HepG2 (cell line): ENCODE data around the gene KBTBD13. TPM values are rescaled to one million over a fixed set of nuclear protein-coding genes. Genes with fewer than 3 reads are reported as not detected.

Experiments used
- ATF7-NPFF ChIP-seq: sonication (generic); formaldehyde crosslinking; IDR thresholded peaks from 2 replicates; pipeline ENCODE4 v1.8.1; 2023; ENCODE audit warnings: mild to moderate bottlenecking, low read depth, missing genetic modification reagents, moderate library complexity
- DMAP1 ChIP-seq: IDR thresholded peaks from 2 replicates; pipeline ENCODE4 v1.6.1; 2016
- FOXP4 ChIP-seq: sonication (generic); formaldehyde crosslinking; IDR thresholded peaks from 2 replicates; pipeline ENCODE4 v1.4.0; 2020; ENCODE audit warnings: missing genetic modification reagents
- GFI1 ChIP-seq: sonication (generic); formaldehyde crosslinking; IDR thresholded peaks from 2 replicates; pipeline ENCODE4 v1.5.0; 2020; ENCODE audit warnings: missing genetic modification reagents, mild to moderate bottlenecking, borderline replicate concordance
- HOXA3 ChIP-seq: sonication (generic); formaldehyde crosslinking; IDR thresholded peaks from 2 replicates; pipeline ENCODE4 v1.5.0; 2020; ENCODE audit warnings: missing genetic modification reagents
- PAWR ChIP-seq: sonication (generic); formaldehyde crosslinking; IDR thresholded peaks from 2 replicates; pipeline ENCODE4 v1.4.0; 2020; ENCODE audit warnings: missing genetic modification reagents, mild to moderate bottlenecking, borderline replicate concordance
- PRPF4 ChIP-seq: fragments of 200-400 bp; formaldehyde crosslinking; IDR thresholded peaks from 2 replicates; pipeline ENCODE4 v1.6.1; 2016; ENCODE audit warnings: low read length, low read depth; ENCODE audit not compliant: poor library complexity, severe bottlenecking
- SNRNP70 ChIP-seq: fragments of 200-400 bp; formaldehyde crosslinking; IDR thresholded peaks from 2 replicates; pipeline ENCODE4 v1.6.1; 2017; ENCODE audit warnings: mild to moderate bottlenecking, low read depth, low read length, moderate library complexity
- SRY ChIP-seq: sonication (generic); formaldehyde crosslinking; IDR thresholded peaks from 2 replicates; pipeline ENCODE4 v1.8.0; 2022; ENCODE audit warnings: mild to moderate bottlenecking, missing genetic modification reagents
- TFDP2 ChIP-seq: sonication (generic); formaldehyde crosslinking; IDR thresholded peaks from 2 replicates; pipeline ENCODE4 v1.4.0; 2020; ENCODE audit warnings: missing genetic modification reagents
- ZBTB42 ChIP-seq: sonication (generic); formaldehyde crosslinking; IDR thresholded peaks from 2 replicates; pipeline ENCODE4 v1.5.0; 2020; ENCODE audit warnings: mild to moderate bottlenecking, missing genetic modification reagents
- ZNF260 ChIP-seq: sonication (generic); formaldehyde crosslinking; IDR thresholded peaks from 2 replicates; pipeline ENCODE4 v1.4.0; 2020; ENCODE audit warnings: missing genetic modification reagents, low read depth, mild to moderate bottlenecking, borderline replicate concordance
- ZNF280D ChIP-seq: sonication (generic); formaldehyde crosslinking; IDR thresholded peaks from 2 replicates; pipeline ENCODE4 v1.5.1; 2020; ENCODE audit warnings: mild to moderate bottlenecking, missing genetic modification reagents
- ZNF292 ChIP-seq: sonication (generic); formaldehyde crosslinking; IDR thresholded peaks from 2 replicates; pipeline ENCODE4 v1.8.1; 2022; ENCODE audit warnings: mild to moderate bottlenecking, low read depth, missing genetic modification reagents, borderline replicate concordance
- ZNF3 ChIP-seq: IDR thresholded peaks from 2 replicates; pipeline ENCODE4 v1.7.0; 2017; ENCODE audit warnings: inconsistent platforms
- ZNF383 ChIP-seq: sonication (generic); formaldehyde crosslinking; IDR thresholded peaks from 2 replicates; pipeline ENCODE4 v1.4.0; 2020; ENCODE audit warnings: missing genetic modification reagents, mild to moderate bottlenecking, borderline replicate concordance
- ZNF775 ChIP-seq: sonication (generic); formaldehyde crosslinking; IDR thresholded peaks from 2 replicates; pipeline ENCODE4 v1.4.0; 2020; ENCODE audit warnings: missing genetic modification reagents, mild to moderate bottlenecking, moderate library complexity, borderline replicate concordance
- ZNF816 ChIP-seq: sonication (generic); formaldehyde crosslinking; IDR thresholded peaks from 2 replicates; pipeline ENCODE4 v1.8.0; 2022; ENCODE audit warnings: missing genetic modification reagents, mild to moderate bottlenecking, borderline replicate concordance
- ZNF891 ChIP-seq: sonication (generic); formaldehyde crosslinking; IDR thresholded peaks from 2 replicates; pipeline ENCODE4 v1.5.0; 2020; ENCODE audit warnings: mild to moderate bottlenecking, missing genetic modification reagents
- ZSCAN12 ChIP-seq: sonication (generic); formaldehyde crosslinking; IDR thresholded peaks from 2 replicates; pipeline ENCODE4 v1.9.0; 2021; ENCODE audit warnings: mild to moderate bottlenecking, missing genetic modification reagents
- polyA plus RNA-seq, 8 experiments: library from polyadenylated mRNA; depleted of rRNA in 3 of 8; stranded (reverse) in 7 of 8; unstranded in 1 of 8; fragments of >200 nt; fragmentation: Illumina TruSeq in 4 of 8; extraction: Trizol in 4 of 8; gene quantifications; 2 replicates each; pipeline versions ENCODE4 v1.2.1 to v1.2.3, GENCODE V29; 2011 to 2016; ENCODE audit warnings: low read depth in 4 of 8, missing spikeins in 1 of 8, mixed read lengths in 1 of 8; ENCODE audit not compliant: insufficient read depth in 1 of 8
- total RNA-seq, 5 experiments: library from RNA; depleted of rRNA; stranded (reverse); fragments of >200 nt; fragmentation: Illumina TruSeq; extraction: Trizol; gene quantifications; 2 replicates each; pipeline ENCODE4 v1.2.3, GENCODE V29; 2016; ENCODE audit warnings: low read depth in 1 of 5
- TF ChIP-seq, protein P1 (sequence below): sonication (generic); formaldehyde crosslinking; IDR thresholded peaks from 2 replicates; pipeline ENCODE4 v1.4.0; 2020; ENCODE audit warnings: missing genetic modification reagents, borderline replicate concordance

Gene KBTBD13
- total and polyA plus RNA-seq, 2 of the 13 experiments (the other 11 are each of a cell fraction or from before 2014, with no cell fraction given) = not detected

GRCh38 chr15:65056868-65057548, 19.5 kb upstream of the KBTBD13 start (continued):
- TF ChIP-seq ZSCAN12 (CRISPR knock-in tag) (no peak), ZBTB42 (CRISPR knock-in tag) (no peak), PAWR (CRISPR knock-in tag) (no peak), DMAP1 (CRISPR knock-in tag) (peak; percentile 34; the same call in 1 of the 2 replicates), HOXA3 (CRISPR knock-in tag) (peak; percentile 61; the same call in 1 of the 2 replicates), PRPF4 (no peak), ZNF3 (no peak), ZNF280D (CRISPR knock-in tag) (no peak), SRY (CRISPR knock-in tag) (0 out of 2 replicates have a peak, but pooled peaks have one; percentile 61), GFI1 (peak; percentile 77; the same call in 1 of the 2 replicates), ZNF383 (CRISPR knock-in tag) (no peak), ZNF292 (CRISPR knock-in tag) (peak; percentile 62; the same call in 1 of the 2 replicates), ZNF260 (CRISPR knock-in tag) (no peak), ZNF891 (CRISPR knock-in tag) (no peak), ATF7-NPFF (CRISPR knock-in tag) (no peak), FOXP4 (0 out of 2 replicates have a peak, but pooled peaks have one; percentile 34), TFDP2 (peak; percentile 88), ZNF816 (no peak), SNRNP70 (no peak), ZNF775 (CRISPR knock-in tag) (no peak)
- TF ChIP-seq, protein P1, sequence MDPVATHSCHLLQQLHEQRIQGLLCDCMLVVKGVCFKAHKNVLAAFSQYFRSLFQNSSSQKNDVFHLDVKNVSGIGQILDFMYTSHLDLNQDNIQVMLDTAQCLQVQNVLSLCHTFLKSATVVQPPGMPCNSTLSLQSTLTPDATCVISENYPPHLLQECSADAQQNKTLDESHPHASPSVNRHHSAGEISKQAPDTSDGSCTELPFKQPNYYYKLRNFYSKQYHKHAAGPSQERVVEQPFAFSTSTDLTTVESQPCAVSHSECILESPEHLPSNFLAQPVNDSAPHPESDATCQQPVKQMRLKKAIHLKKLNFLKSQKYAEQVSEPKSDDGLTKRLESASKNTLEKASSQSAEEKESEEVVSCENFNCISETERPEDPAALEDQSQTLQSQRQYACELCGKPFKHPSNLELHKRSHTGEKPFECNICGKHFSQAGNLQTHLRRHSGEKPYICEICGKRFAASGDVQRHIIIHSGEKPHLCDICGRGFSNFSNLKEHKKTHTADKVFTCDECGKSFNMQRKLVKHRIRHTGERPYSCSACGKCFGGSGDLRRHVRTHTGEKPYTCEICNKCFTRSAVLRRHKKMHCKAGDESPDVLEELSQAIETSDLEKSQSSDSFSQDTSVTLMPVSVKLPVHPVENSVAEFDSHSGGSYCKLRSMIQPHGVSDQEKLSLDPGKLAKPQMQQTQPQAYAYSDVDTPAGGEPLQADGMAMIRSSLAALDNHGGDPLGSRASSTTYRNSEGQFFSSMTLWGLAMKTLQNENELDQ (CRISPR knock-in tag) = no peak
